Epithelial cell of prostate (primary cell): ENCODE measurements around the gene SMARCAD1.

Source experiments
- DNase-seq: peaks from one replicate; pipeline ENCODE4 v3.0.0-alpha.2; 2011; ENCODE audit warnings: low read depth, low spot score
- H3K27ac ChIP-seq: fragments of 450-650 bp; 2 replicates; pipeline ENCODE4 v1.5.1; 2017; ENCODE audit warnings: mild to moderate bottlenecking

The SMARCAD1 gene

DNA sequence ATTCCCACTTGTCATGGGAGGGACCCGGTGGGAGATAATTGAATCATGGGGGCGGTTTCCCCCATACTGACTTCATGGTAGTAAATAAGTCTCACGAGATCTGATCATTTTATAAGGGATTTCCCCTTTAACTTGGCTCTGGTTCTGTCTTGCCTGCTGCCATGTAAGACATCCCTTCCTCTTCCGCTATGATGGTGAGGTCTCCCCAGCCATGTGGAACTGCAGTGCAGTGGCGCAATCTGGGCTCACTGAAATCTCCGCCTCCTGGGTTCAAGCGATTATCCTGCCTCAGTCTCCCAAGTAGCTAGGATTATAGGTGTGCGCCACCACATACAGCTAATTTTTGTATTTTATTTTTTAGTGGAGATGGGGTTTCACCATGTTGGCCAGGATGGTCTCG is 132.1 kb downstream of the SMARCAD1 start:
- H3K27ac ChIP-seq: no peak overlapping the region
- no peak for DNase-seq
